GM18870 (cell line): ENCODE data around the gene C1orf50.
A peak's percentile ranks its signal among the peaks of the same experiment; 100 is the strongest.

Experiments
- ATAC-seq: cut with Tn5 transposase; IDR thresholded peaks from one replicate; pipeline ENCODE4 v1.9.1; 2021; ENCODE audit warnings: moderate library complexity; ENCODE audit not compliant: unreplicated experiment

The C1orf50 gene

DNA sequence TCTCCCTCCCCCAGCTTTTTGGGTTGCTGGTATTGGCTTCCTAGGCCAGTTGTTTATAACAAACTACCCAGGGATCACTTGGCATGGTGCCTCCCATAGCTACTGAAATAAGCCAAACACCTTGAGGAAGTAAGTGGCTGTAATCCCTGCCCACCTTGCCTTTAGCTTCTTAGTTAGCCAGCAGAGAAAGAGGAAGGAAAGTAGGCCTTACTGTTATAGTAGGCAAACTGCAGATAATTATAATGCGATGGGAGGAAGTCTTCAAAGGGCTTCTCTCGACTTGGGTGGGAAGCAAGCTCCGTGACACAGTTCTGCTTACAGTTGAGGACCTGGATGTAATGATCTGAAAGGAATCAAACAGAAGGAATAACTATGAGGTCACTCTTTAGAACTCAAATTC lies 8.4 kb upstream of the C1orf50 start:
- no peak for ATAC-seq

DNA sequence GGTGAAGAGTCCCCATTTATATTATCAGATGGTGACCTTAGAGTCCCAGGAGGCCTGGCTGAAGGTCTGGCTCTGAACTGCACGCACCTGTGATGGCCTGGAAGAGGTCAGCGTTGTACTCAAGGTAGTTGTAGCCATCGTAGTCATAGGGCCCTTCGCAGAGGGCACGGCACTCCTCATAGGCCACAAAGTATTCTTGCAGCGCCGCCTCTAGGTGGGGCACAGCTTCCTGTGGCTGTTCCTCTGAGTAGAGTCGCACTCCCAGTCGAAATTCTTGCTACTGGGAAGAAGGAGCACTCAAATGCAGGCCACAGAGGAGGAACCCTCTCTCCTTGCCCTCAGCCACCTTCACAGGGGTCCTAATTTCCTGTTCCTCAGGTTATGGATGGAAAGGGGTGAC lies 7.9 kb upstream of the C1orf50 start:
- no peak for ATAC-seq

GRCh38 chr1:42761567-42761966 lies 5.5 kb upstream of the C1orf50 start:
- no peak for ATAC-seq

DNA sequence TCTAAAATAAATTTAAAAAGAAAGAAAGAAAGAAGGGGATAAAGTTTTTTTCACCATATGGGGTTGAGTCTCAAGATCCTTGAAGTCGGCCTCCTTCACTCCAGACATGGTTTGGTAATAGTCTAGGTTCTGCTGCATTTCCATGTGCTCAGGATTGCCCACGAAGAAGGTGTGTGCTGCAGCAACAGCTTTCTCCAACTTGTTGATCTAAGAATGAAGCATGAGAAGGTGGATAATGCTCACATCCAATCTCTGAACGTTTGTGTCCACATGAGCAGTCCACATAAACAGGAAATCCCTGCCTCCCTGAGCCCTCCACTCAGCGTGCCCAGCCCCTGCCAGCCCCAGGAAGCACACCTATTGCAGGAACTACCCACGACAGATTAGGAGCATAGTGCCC lies 4.8 kb upstream of the C1orf50 start:
- ATAC-seq = no peak

- no peak for ATAC-seq
These were observed 1.8 kb upstream of the C1orf50 start for GRCh38 chr1:42765269-42765668.

GRCh38 chr1:42765832-42766740 lies 963 bp upstream of the C1orf50 start:
- peak; percentile 18 for ATAC-seq

DNA sequence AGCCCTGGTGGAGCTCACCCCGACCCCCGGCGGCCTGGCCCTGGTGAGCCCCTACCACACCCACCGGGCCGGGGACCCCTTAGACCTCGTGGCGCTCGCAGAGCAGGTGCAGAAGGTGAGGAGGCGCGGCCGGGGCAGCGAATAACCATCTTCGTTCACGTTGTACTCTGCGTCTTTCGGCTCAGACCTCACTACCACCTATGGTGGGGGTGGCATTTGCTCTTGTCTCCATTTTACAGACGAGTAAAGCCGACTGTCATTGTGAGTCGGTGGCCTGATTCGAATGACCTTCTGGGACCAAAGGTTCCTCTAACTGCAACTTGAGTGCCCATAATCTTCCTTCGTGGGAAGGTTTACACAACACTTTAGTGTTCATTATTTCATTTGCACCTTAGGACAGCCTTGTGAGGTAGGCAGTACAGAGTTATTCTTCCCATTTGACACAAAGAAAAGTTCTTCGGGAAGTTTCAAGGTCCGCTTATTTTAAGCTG lies 506 bp downstream of the C1orf50 start:
- ATAC-seq = peak; percentile 17

- no peak for ATAC-seq
These were observed 1.1 kb downstream of the C1orf50 start for GRCh38 chr1:42768172-42768571.

DNA sequence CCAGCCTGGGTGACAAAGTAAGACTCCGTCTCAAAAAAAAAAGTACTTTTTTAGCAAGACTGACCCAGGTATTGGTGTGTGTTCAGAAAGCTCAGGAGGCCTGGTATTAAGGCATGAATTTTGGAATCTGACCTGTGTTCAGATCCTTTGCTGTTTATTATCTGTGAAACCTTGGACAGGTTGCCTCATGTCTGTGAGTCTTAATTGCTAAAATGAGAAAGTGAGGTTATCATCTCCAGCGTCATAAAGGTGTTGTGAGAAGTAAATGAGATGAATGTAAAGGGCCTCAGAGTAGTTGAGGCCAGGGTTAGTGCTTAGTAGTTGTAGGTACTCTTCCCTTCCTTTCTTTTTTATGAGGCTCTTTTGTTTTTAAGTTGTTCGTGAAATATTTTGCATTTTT lies 2.8 kb downstream of the C1orf50 start:
- no peak for ATAC-seq

DNA sequence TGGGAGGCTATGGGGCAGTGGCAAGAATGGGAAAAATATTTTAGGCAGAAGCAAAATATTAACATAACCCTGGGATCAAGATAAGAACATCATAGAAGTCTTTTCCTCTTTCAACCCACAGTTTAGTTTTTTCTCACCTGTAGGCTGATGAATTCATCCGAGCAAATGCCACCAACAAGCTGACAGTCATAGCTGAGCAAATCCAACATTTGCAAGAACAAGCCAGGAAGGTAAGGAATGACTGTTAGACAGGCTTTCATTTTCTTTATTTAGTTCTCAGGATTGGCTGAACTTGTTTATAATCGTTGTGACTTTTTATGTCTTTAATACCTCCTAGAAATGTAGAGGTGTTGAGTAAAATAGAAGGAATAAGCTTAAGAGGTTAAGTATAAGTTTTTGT lies 6.4 kb downstream of the C1orf50 start:
- no peak for ATAC-seq

GRCh38 chr1:42774928-42775526 lies 8.0 kb downstream of the C1orf50 start:
- no peak for ATAC-seq

GRCh38 chr1:42776502-42776901 lies 9.5 kb downstream of the C1orf50 start:
- ATAC-seq = no peak

- ATAC-seq = no peak
These were observed 10.8 kb downstream of the C1orf50 start for GRCh38 chr1:42777852-42778251.

DNA sequence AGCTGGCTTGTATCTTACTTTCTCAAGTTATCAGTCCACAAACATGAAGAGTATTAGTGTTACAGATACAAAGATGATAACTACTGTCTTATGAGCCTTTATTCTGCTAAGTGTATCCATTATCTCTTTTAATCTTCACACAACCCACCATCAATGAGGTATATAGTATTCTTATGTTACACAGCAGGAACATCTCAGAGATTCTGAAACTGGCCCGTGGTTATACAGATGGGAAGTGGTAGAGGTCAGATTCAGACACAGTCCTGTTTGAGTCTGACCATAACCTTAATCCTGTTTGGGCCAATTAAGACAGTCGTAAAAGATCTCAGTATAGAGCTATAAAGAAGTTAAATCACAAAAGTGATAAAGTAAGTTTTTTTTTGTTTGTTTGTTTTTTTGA lies 12.7 kb downstream of the C1orf50 start:
- ATAC-seq = no peak

GRCh38 chr1:42780176-42780575 lies 13.1 kb downstream of the C1orf50 start:
- no peak for ATAC-seq

- no peak for ATAC-seq
These were observed 16.0 kb downstream of the C1orf50 start for GRCh38 chr1:42783092-42783491.

DNA sequence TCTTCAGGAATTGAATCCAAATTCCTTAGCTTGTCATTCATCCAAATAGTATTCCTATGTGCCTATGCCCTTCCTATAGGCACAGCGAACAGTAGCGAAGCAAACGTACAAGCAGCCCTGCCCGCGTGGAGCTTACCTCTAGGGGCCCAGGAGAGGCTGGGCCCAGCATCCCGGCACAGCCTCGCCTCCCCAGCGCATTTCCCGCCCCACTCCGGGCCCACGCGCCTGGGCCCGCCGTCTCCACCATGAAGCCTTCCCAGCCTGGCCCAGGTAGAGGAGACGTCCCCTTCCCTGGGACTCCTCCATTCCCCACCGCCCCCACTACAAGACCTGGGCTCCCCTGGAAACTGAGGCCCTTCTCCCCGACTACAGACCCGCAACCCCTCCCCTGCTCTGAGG lies 17.5 kb downstream of the C1orf50 start:
- ATAC-seq = no peak

DNA sequence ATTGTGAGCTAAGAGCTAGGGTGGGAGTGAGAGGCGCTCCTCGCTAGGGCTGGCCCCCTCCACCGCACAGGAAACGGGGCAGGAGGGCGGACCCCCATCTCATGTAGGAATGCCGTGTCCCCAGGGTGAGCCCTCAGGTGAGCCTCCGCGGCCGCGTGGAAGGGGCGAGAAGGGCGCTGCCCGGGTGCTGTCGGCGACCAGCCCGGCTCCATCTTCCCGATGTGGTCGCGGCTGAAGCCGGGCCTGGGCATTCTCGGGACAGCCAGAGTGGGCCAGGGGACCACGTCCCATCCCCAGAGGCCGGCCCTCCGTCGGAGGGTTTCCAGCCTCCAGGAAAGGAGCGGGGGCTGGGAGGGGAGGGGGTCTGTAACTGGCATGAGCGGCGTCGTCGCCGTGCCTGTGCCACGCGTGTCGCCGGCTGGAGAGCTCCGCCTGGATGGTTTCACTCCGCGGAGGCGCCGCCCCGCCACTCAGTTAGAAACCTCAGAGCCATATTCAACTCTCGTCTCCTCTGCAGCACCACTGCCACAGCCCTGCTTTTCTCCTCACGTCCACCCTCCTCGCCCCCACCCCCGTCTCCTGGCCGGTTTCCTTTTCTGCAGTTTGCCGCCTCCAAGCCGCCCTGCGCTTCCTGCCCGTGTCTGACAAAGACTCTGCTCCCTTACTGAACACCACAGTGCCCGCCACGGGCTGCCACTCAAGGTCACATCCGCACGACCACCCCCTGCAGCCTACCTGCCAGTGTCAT lies 18.1 kb downstream of the C1orf50 start, which contains the start of gene TMEM269:
Gene TMEM269, plus strand, starts transcription at position 46 of the 748 bp plus-strand sequence. CDS start 4,903 bp downstream, outside the sequence.
- ATAC-seq = no peak

GRCh38 chr1:42786097-42786496 lies 19.0 kb downstream of the C1orf50 start:
- ATAC-seq = no peak

DNA sequence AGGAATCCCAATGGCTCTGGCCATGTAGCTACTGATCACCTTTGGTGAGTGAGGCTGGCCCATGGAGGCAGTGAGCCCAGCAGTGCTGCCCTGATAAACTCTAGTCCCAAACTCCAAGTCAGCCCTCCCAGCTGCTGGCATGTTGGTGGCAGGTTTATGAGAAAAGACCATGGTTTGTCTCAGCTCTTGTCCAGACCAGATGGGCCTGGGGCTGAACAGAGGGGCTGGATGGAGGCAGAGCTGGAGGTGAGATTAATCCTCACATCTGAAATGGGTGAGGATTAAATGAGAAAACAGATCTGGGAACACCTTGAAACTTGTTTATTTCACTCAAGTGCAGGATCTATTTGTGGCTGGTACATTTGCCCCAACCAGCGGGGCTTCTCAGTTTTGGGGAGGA lies 21.0 kb downstream of the C1orf50 start:
- ATAC-seq = no peak

DNA sequence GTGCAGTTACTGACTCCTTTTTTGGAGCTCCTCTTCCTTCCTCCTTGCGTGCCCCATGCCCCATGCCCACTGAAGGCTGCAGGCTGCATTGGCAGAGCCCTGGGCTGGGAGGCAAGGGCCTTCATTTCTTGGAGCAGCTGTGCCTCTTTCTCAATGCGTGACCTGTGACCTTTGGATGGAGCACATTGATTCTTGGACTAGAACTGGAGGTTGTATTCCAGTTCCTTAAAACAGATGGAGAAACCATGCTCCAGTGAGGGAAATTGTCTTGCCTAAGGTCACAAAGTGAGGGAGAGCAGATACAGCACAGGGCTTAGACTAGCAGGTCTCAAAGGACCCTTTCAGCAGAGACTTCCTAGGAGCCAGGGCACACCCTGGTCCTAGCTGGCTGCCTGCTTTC lies 26.8 kb downstream of the C1orf50 start:
- ATAC-seq = no peak
